HepG2 (cell line): ENCODE measurements around the gene CGNL1. TPM values are rescaled to one million over a fixed set of nuclear protein-coding genes. Genes with fewer than 3 reads are reported as not detected.

Experiments
- CBX5 ChIP-seq: sonication (generic); formaldehyde crosslinking; IDR thresholded peaks from 2 replicates; pipeline ENCODE4 v1.4.0; 2020; ENCODE audit warnings: missing genetic modification reagents, borderline replicate concordance
- CHD2 ChIP-seq: IDR thresholded peaks from 2 replicates; pipeline ENCODE4 v1.6.1; 2011; ENCODE audit warnings: low read depth, low read length, improper control_type of control experiment
- FOSL1 ChIP-seq: sonication (generic); formaldehyde crosslinking; IDR thresholded peaks from 2 replicates; pipeline ENCODE4 v1.9.0; 2021; ENCODE audit warnings: missing genetic modification reagents, borderline replicate concordance
- GATAD1 ChIP-seq: IDR thresholded peaks from 2 replicates; pipeline ENCODE4 v1.6.1; 2016; ENCODE audit warnings: missing genetic modification reagents, missing compliant biosample characterization
- KAT2B ChIP-seq: fragments of 150-350 bp; IDR thresholded peaks from 2 replicates; pipeline ENCODE4 v1.6.1; 2014; ENCODE audit warnings: low read depth, low read length, borderline replicate concordance
- KMT2A ChIP-seq: sonication (generic); formaldehyde crosslinking; IDR thresholded peaks from 2 replicates; pipeline ENCODE4 v1.4.0; 2020; ENCODE audit warnings: missing genetic modification reagents
- MTA3 ChIP-seq: sonication (generic); formaldehyde crosslinking; IDR thresholded peaks from 2 replicates; pipeline ENCODE4 v1.4.0; 2020; ENCODE audit warnings: missing genetic modification reagents
- NFE2 ChIP-seq: sonication (generic); formaldehyde crosslinking; IDR thresholded peaks from 2 replicates; pipeline ENCODE4 v1.4.0; 2020; ENCODE audit warnings: missing genetic modification reagents
- PCBP1 ChIP-seq: fragments of 200-400 bp; formaldehyde crosslinking; IDR thresholded peaks from 2 replicates; pipeline ENCODE4 v1.6.1; 2017; ENCODE audit warnings: mild to moderate bottlenecking, low read depth, low read length, borderline replicate concordance
- SOX5 ChIP-seq: IDR thresholded peaks from 2 replicates; pipeline ENCODE4 v1.6.1; 2016; ENCODE audit warnings: borderline replicate concordance
- THAP11 ChIP-seq: IDR thresholded peaks from 2 replicates; pipeline ENCODE4 v1.6.1; 2016; ENCODE audit warnings: missing biosample characterization, missing genetic modification reagents
- U2AF1 ChIP-seq: fragments of 200-400 bp; formaldehyde crosslinking; optimal IDR thresholded peaks from 2 replicates; pipeline ENCODE3; 2017; ENCODE audit warnings: mild to moderate bottlenecking, low read depth, low read length
- ZBTB4 ChIP-seq: sonication (generic); formaldehyde crosslinking; IDR thresholded peaks from 2 replicates; pipeline ENCODE4 v1.4.0; 2020; ENCODE audit warnings: missing genetic modification reagents, mild to moderate bottlenecking, borderline replicate concordance
- ZNF143 ChIP-seq: sonication (generic); formaldehyde crosslinking; IDR thresholded peaks from 2 replicates; pipeline ENCODE4 v1.4.0; 2020; ENCODE audit warnings: missing genetic modification reagents
- ZNF30 ChIP-seq: sonication (generic); formaldehyde crosslinking; IDR thresholded peaks from 2 replicates; pipeline ENCODE4 v1.5.0; 2020; ENCODE audit warnings: mild to moderate bottlenecking, missing genetic modification reagents
- ZNF326 ChIP-seq: sonication (generic); formaldehyde crosslinking; IDR thresholded peaks from 2 replicates; pipeline ENCODE4 v1.4.0; 2020; ENCODE audit warnings: missing genetic modification reagents, borderline replicate concordance
- ZNF431 ChIP-seq: sonication (generic); formaldehyde crosslinking; IDR thresholded peaks from 2 replicates; pipeline ENCODE4 v1.9.0; 2022; ENCODE audit warnings: missing genetic modification reagents, low read depth, mild to moderate bottlenecking, borderline replicate concordance
- ZNF547 ChIP-seq: sonication (generic); formaldehyde crosslinking; IDR thresholded peaks from 2 replicates; pipeline ENCODE4 v1.5.1; 2020; ENCODE audit warnings: mild to moderate bottlenecking, missing genetic modification reagents
- ZNF790 ChIP-seq: sonication (generic); formaldehyde crosslinking; IDR thresholded peaks from 2 replicates; pipeline ENCODE4 v1.8.0; 2022; ENCODE audit warnings: missing genetic modification reagents, mild to moderate bottlenecking, borderline replicate concordance
- ZSCAN29 ChIP-seq: sonication (generic); formaldehyde crosslinking; conservative IDR thresholded peaks from 2 replicates; pipeline ENCODE4 v1.4.0; 2020; ENCODE audit warnings: mild to moderate bottlenecking, missing genetic modification reagents
- polyA plus RNA-seq, 8 experiments: library from polyadenylated mRNA; depleted of rRNA in 3 of 8; stranded (reverse) in 7 of 8; unstranded in 1 of 8; fragments of >200 nt; fragmentation: Illumina TruSeq in 4 of 8; extraction: Trizol in 4 of 8; gene quantifications; 2 replicates each; pipeline versions ENCODE4 v1.2.1 to v1.2.3, GENCODE V29; 2011 to 2016; ENCODE audit warnings: low read depth in 4 of 8, missing spikeins in 1 of 8, mixed read lengths in 1 of 8; ENCODE audit not compliant: insufficient read depth in 1 of 8
- total RNA-seq, 5 experiments: library from RNA; depleted of rRNA; stranded (reverse); fragments of >200 nt; fragmentation: Illumina TruSeq; extraction: Trizol; gene quantifications; 2 replicates each; pipeline ENCODE4 v1.2.3, GENCODE V29; 2016; ENCODE audit warnings: low read depth in 1 of 5

Gene CGNL1
- total and polyA plus RNA-seq, 2 of the 13 experiments (the other 11 are each of a cell fraction or from before 2014, with no cell fraction given): 5.6 to 15.6 TPM

DNA sequence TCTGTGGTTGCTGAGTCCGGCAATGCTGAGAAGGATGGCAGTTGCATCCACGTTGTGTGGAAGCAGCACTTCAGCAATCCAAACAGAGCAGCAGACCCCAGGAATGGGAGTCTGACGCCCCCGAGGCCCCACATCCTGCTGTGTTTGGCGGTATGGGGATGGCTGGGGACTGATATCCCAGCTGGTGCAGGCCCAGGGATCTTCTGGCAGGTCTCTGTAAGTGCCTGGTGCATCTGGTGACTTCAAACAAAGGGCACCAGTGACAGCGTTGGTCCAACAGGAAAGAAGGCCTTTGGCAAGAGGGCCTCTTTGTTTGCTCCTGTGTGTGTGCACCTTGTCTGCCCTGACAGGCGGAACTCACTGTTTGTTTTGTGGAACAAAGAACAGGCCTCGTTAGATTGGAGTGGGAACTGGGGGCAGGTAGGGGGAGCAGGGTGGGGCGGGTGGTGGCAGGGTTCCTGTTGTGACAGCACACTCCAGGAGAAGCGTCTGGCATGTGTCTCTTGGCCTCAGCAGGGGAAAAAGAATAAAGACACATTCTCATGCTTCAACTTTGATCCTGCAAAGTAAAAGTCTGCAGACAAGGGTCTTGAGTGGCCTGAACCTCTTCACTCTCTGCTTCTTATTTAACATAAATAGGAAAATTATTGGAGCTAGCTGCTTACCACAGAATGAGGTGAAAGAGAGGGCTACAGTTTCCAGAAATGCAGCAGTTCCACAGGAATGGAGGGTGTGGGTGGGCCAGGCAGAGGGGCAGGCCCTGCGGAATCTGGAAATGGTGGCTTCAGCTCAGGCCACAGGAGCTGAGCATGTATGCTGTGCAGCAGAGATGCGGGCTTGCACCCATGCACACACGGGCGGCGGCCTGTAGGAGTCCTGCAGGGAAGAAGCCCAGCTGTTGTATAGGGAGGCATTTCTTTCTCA, 120.9 kb downstream of the CGNL1 start (continued):
- TF ChIP-seq KMT2A (CRISPR knock-in tag): no peak
- TF ChIP-seq FOSL1 (CRISPR knock-in tag): no peak
- TF ChIP-seq ZNF431: no peak
- TF ChIP-seq ZNF547 (CRISPR knock-in tag): no peak
- peak; percentile 62 for TF ChIP-seq GATAD1 (CRISPR knock-in tag)
- TF ChIP-seq NFE2 (CRISPR knock-in tag): no peak
- TF ChIP-seq CHD2: no peak
- peak; percentile 71 for TF ChIP-seq THAP11
- no peak for TF ChIP-seq ZNF30 (CRISPR knock-in tag)
- TF ChIP-seq PCBP1: no peak
- peak; percentile 98 for TF ChIP-seq SOX5 (CRISPR knock-in tag)
- TF ChIP-seq ZNF790: no peak
- no peak for TF ChIP-seq MTA3
- TF ChIP-seq ZNF143 (CRISPR knock-in tag): no peak
- TF ChIP-seq ZBTB4 (CRISPR knock-in tag): peak; percentile 19; the same call in 1 of the 2 replicates
- no peak for TF ChIP-seq ZNF326 (CRISPR knock-in tag)
- peak; percentile 97 for TF ChIP-seq CBX5
- no peak for TF ChIP-seq KAT2B
- TF ChIP-seq U2AF1: peak; percentile 38
- peak; percentile 83 for TF ChIP-seq ZSCAN29 (CRISPR knock-in tag)
